HEK293 (cell line): Measurements from ENCODE around the gene CAPN13.

ENCODE experiments used
- CTCF ChIA-PET: fragments of 350-600 bp; formaldehyde crosslinking; extraction: SDS; loops from one replicate; lab custom pipeline; 2021; ENCODE audit warnings: antibody characterized with exemption; lab: Yijun Ruan, JAX
- POLR2A ChIA-PET: fragments of 300-600 bp; formaldehyde crosslinking; extraction: SDS; loops from one replicate; lab custom pipeline; 2020; ENCODE audit warnings: antibody characterized with exemption, inconsistent platforms; lab: Yijun Ruan, JAX
- H3K27ac ChIP-seq: fragments of 200-500 bp; sonication (Bioruptor generic); 2 replicates; pipeline ENCODE4 v1.5.1; 2014; ENCODE audit warnings: low read depth, low read length, control low read depth, inconsistent platforms; ENCODE audit errors: extremely low read depth
- H3K36me3 ChIP-seq, 2 experiments: fragments of 200-500 bp in 1 of 2; sonication (Bioruptor generic) in 1 of 2; 1 replicate in 1 of 2; 2 replicates in 1 of 2; pipeline ENCODE4 v1.5.1; 2014 to 2017; ENCODE audit warnings: inconsistent platforms in 2 of 2, low read length in 2 of 2; ENCODE audit not compliant: control insufficient read depth in 2 of 2, insufficient read depth in 1 of 2
- H3K4me1 ChIP-seq: fragments of 200-500 bp; sonication (Bioruptor generic); 2 replicates; pipeline ENCODE4 v1.5.1; 2014; ENCODE audit warnings: mild to moderate bottlenecking, low read length, inconsistent platforms; ENCODE audit not compliant: control insufficient read depth, insufficient read depth
- H3K4me3 ChIP-seq: 2 replicates; pipeline ENCODE4 v1.5.1; 2011; ENCODE audit warnings: low read depth, mild to moderate bottlenecking, control low read depth, low read length, moderate library complexity
- H3K9me3 ChIP-seq: fragments of 200-500 bp; sonication (Bioruptor generic); 2 replicates; pipeline ENCODE4 v1.5.1; 2014; ENCODE audit warnings: low read depth, low read length, inconsistent platforms; ENCODE audit not compliant: control insufficient read depth, insufficient read depth
- BCL11B ChIP-seq: fragments of 450-650 bp; formaldehyde crosslinking; IDR thresholded peaks from 2 replicates; pipeline ENCODE4 v1.5.1; 2016; ENCODE audit warnings: low read depth, missing biosample characterization, missing genetic modification characterization
- KLF1 ChIP-seq: fragments of 450-650 bp; formaldehyde crosslinking; IDR thresholded peaks from 2 replicates; pipeline ENCODE4 v1.5.1; 2016; ENCODE audit warnings: missing biosample characterization, missing genetic modification characterization
- KLF9 ChIP-seq: fragments of 450-650 bp; formaldehyde crosslinking; IDR thresholded peaks from 2 replicates; pipeline ENCODE4 v1.5.1; 2016; ENCODE audit warnings: missing biosample characterization, missing genetic modification characterization, low read depth
- PRDM10 ChIP-seq: fragments of 450-650 bp; formaldehyde crosslinking; IDR thresholded peaks from 2 replicates; pipeline ENCODE4 v1.5.1; 2016; ENCODE audit warnings: missing biosample characterization, missing genetic modification characterization
- TCF7L2 ChIP-seq: IDR thresholded peaks from 2 replicates; pipeline ENCODE4 v1.6.1; 2011; ENCODE audit warnings: low read depth, mild to moderate bottlenecking, inconsistent platforms, low read length, moderate library complexity, borderline replicate concordance
- WT1 ChIP-seq: fragments of 450-650 bp; formaldehyde crosslinking; IDR thresholded peaks from 2 replicates; pipeline ENCODE4 v1.5.1; 2016; ENCODE audit warnings: missing biosample characterization, missing genetic modification characterization
- YY1 ChIP-seq: fragments of 450-650 bp; formaldehyde crosslinking; IDR thresholded peaks from 2 replicates; pipeline ENCODE4 v1.5.1; 2018; ENCODE audit warnings: missing biosample characterization, missing genetic modification characterization
- ZBTB26 ChIP-seq: fragments of 450-650 bp; formaldehyde crosslinking; optimal IDR thresholded peaks from 2 replicates; pipeline ENCODE3; 2016; ENCODE audit warnings: missing biosample characterization, mild to moderate bottlenecking, missing genetic modification characterization
- ZBTB8A ChIP-seq: fragments of 450-650 bp; formaldehyde crosslinking; IDR thresholded peaks from 2 replicates; pipeline ENCODE4 v1.5.1; 2016; ENCODE audit warnings: missing biosample characterization, missing genetic modification characterization
- ZFP69B ChIP-seq: fragments of 450-650 bp; formaldehyde crosslinking; IDR thresholded peaks from 2 replicates; pipeline ENCODE4 v1.5.1; 2016; ENCODE audit warnings: missing biosample characterization, missing genetic modification characterization
- ZNF10 ChIP-seq: fragments of 450-650 bp; formaldehyde crosslinking; IDR thresholded peaks from 2 replicates; pipeline ENCODE4 v1.5.1; 2017; ENCODE audit warnings: missing biosample characterization, missing genetic modification characterization
- ZNF148 ChIP-seq: fragments of 450-650 bp; formaldehyde crosslinking; IDR thresholded peaks from 2 replicates; pipeline ENCODE4 v1.5.0; 2017; ENCODE audit warnings: missing biosample characterization, missing genetic modification characterization, borderline replicate concordance
- ZNF214 ChIP-seq: fragments of 450-650 bp; formaldehyde crosslinking; IDR thresholded peaks from 2 replicates; pipeline ENCODE4 v1.5.1; 2017; ENCODE audit warnings: missing biosample characterization, mild to moderate bottlenecking, missing genetic modification characterization, borderline replicate concordance
- ZNF223 ChIP-seq: fragments of 450-650 bp; formaldehyde crosslinking; IDR thresholded peaks from 2 replicates; pipeline ENCODE4 v1.5.1; 2016; ENCODE audit warnings: missing biosample characterization, missing genetic modification characterization
- ZNF248 ChIP-seq: fragments of 450-650 bp; formaldehyde crosslinking; IDR thresholded peaks from 2 replicates; pipeline ENCODE4 v1.5.1; 2017; ENCODE audit warnings: missing biosample characterization, missing genetic modification characterization
- ZNF391 ChIP-seq: fragments of 450-650 bp; formaldehyde crosslinking; IDR thresholded peaks from 2 replicates; pipeline ENCODE4 v1.5.1; 2016; ENCODE audit warnings: low read depth, missing biosample characterization, missing genetic modification characterization, borderline replicate concordance
- ZNF433 ChIP-seq: fragments of 450-650 bp; formaldehyde crosslinking; IDR thresholded peaks from 2 replicates; pipeline ENCODE4 v1.5.1; 2016; ENCODE audit warnings: missing biosample characterization, missing genetic modification characterization, low read depth
- ZNF488 ChIP-seq: fragments of 450-650 bp; formaldehyde crosslinking; IDR thresholded peaks from 2 replicates; pipeline ENCODE4 v1.5.1; 2016; ENCODE audit warnings: missing biosample characterization, missing genetic modification characterization
- ZNF530 ChIP-seq: fragments of 450-650 bp; formaldehyde crosslinking; IDR thresholded peaks from 2 replicates; pipeline ENCODE4 v1.5.1; 2016; ENCODE audit warnings: low read depth, missing biosample characterization, missing genetic modification characterization
- ZNF555 ChIP-seq: fragments of 450-650 bp; formaldehyde crosslinking; conservative IDR thresholded peaks from 2 replicates; pipeline ENCODE4 v1.5.1; 2017; ENCODE audit warnings: missing biosample characterization, mild to moderate bottlenecking, missing genetic modification characterization, inconsistent platforms
- ZNF610 ChIP-seq: fragments of 450-650 bp; formaldehyde crosslinking; IDR thresholded peaks from 2 replicates; pipeline ENCODE4 v1.5.1; 2016; ENCODE audit warnings: missing biosample characterization, missing genetic modification characterization, borderline replicate concordance
- ZNF623 ChIP-seq: fragments of 450-650 bp; formaldehyde crosslinking; IDR thresholded peaks from 2 replicates; pipeline ENCODE4 v1.5.1; 2016; ENCODE audit warnings: missing biosample characterization, missing genetic modification characterization
- ZNF660 ChIP-seq: fragments of 450-650 bp; IDR thresholded peaks from 2 replicates; pipeline ENCODE4 v1.5.1; 2018; ENCODE audit warnings: missing biosample characterization, mild to moderate bottlenecking, missing genetic modification characterization
- ZNF677 ChIP-seq: fragments of 450-650 bp; IDR thresholded peaks from 2 replicates; pipeline ENCODE4 v1.5.0; 2018; ENCODE audit warnings: missing biosample characterization, mild to moderate bottlenecking, missing genetic modification characterization, moderate library complexity
- ZNF777 ChIP-seq: fragments of 450-650 bp; formaldehyde crosslinking; IDR thresholded peaks from 2 replicates; pipeline ENCODE4 v1.5.1; 2017; ENCODE audit warnings: missing biosample characterization, missing genetic modification characterization, borderline replicate concordance
- ZSCAN18 ChIP-seq: fragments of 450-650 bp; formaldehyde crosslinking; IDR thresholded peaks from 2 replicates; pipeline ENCODE4 v1.5.1; 2016; ENCODE audit warnings: missing biosample characterization, missing genetic modification characterization

Gene CAPN13

GRCh38 chr2:30677231-30677630, 130.0 kb downstream of the CAPN13 start:
- no peaks in the 10 kb centered on the region for H3K4me1 ChIP-seq
- no peaks in the 10 kb centered on the region for H3K36me3 ChIP-seq
- H3K4me3 ChIP-seq: no peak overlapping the region
- no peaks in the 10 kb centered on the region for H3K9me3 ChIP-seq
- TF ChIP-seq ZNF677 (tag by site-specific recombination) (no peak), ZNF530 (tag by site-specific recombination) (no peak), ZNF623 (tag by site-specific recombination) (no peak), ZBTB26 (tag by site-specific recombination) (no peak), ZNF223 (tag by site-specific recombination) (no peak), ZFP69B (tag by site-specific recombination) (no peak), ZNF214 (no peak), ZSCAN18 (tag by site-specific recombination) (no peak), ZNF488 (tag by site-specific recombination) (no peak), PRDM10 (tag by site-specific recombination) (no peak), ZNF555 (tag by site-specific recombination) (no peak), ZNF391 (tag by site-specific recombination) (no peak), ZNF660 (tag by site-specific recombination) (no peak), YY1 (tag by site-specific recombination) (no peak)
- no peak overlapping the region for H3K27ac ChIP-seq
- POLR2A ChIA-PET: no interaction called here
- CTCF ChIA-PET: no interaction called here

- Histone ChIP-seq H3K9me3 (no peaks in the 10 kb centered on the region), H3K4me3 (no peak overlapping the region), H3K4me1 (no peaks in the 10 kb centered on the region), H3K27ac (no peak overlapping the region), H3K36me3 (no peaks in the 10 kb centered on the region)
- ChIA-PET POLR2A (no interaction called here), CTCF (no interaction called here)
- TF ChIP-seq ZNF10: no peak
- TF ChIP-seq ZNF777 (tag by site-specific recombination): no peak
- TF ChIP-seq ZNF433 (tag by site-specific recombination): no peak
- no peak for TF ChIP-seq KLF9 (tag by site-specific recombination)
- TF ChIP-seq ZNF610: no peak
- TF ChIP-seq ZBTB8A (tag by site-specific recombination): no peak
- no peak for TF ChIP-seq BCL11B (tag by site-specific recombination)
- TF ChIP-seq ZNF148: no peak
- TF ChIP-seq KLF1 (tag by site-specific recombination): no peak
- TF ChIP-seq WT1: no peak
- TF ChIP-seq ZNF391 (tag by site-specific recombination): no peak
- no peak for TF ChIP-seq ZNF248 (tag by site-specific recombination)
- no peak for TF ChIP-seq TCF7L2
Observed at GRCh38 chr2:30675758-30676157, 131.5 kb downstream of the CAPN13 start.
